HS-27A (cell line): ENCODE data around the gene DCDC2C.

Experiments
- DNase-seq: peaks from one replicate; pipeline ENCODE4 v3.0.0-alpha.2; 2012; ENCODE audit warnings: low read depth, missing footprints

The DCDC2C gene

DNA sequence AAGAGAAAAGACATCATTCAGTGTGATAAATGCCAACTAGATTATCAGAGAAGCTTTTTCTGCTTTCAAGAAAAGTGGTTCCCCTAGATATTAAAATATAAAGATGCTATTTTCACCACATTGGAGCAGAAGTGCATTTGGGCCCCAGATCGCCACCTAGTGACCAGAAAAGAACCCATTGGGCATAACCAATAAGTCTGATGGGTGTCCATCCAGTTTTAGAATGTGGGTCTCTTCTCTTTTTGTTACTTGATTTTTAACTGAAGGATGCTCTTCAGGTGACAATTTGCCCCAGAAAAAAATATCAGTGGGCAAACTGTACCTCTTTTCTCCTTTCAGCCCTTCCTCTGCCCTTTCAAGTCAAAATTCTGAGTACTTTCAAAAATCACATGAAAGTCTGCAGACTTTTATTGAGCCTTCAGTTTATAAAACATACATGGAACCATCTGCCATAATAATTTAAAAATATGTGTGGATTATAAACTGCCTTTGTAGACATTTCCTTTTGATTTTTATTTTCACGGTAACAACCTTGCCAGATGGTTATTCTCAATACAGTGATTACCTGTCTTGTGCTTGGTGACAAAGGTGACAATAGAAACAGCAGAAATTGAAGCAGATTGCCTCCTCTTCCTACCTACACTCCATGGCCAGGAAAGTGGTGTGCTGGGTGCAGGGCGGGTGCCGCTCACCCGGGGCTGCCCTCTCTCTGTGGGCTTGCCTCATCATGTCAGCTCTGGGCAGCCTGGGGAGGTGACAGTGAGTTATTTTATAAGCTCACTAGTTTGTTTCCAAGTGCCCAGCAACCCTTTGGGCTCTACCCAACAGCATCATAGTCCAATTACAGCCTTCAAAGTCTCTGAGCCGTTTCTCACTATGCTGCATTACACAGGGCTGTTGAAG is 124.5 kb downstream of the DCDC2C start:
- DNase-seq: no peak

DNA sequence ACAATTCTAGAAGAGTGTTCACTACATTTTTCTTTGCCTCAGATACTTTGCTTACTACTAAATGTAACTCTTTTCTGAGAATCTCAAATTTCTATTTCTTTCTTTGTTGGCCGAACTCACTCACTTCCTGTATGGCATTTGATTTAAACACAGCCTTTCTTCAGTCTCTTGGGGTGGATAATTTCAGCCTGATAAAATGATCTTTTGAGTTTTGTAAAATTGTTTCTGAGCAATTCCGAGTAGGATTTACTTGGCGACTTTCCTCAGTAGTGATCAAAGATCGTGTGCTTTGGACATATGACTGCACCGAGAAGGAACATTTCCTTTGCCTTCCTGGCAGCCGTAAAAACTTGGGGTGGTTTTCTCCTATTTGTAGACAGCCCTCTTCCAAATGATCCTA is 127.4 kb downstream of the DCDC2C start:
- no peak for DNase-seq

DNA sequence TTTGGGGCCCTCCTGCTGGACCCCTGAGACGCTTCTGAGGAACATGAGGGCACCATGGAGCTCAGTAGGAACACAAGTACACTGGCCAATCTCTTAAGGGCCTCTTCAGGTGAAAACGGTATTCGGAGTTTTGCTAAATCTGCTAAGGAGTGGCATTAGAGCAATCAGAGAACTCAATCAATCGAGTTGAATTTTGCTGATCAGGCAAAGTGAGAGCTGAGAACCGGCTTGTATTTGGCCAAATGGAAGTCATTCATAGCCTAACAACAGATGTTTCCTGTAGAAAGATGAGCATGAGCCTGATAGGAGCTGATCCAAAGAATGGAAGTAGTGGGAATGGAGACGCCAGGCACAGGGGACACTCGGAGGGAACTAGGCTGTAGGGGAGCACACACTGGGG is 133.7 kb downstream of the DCDC2C start:
- no peak for DNase-seq

DNA sequence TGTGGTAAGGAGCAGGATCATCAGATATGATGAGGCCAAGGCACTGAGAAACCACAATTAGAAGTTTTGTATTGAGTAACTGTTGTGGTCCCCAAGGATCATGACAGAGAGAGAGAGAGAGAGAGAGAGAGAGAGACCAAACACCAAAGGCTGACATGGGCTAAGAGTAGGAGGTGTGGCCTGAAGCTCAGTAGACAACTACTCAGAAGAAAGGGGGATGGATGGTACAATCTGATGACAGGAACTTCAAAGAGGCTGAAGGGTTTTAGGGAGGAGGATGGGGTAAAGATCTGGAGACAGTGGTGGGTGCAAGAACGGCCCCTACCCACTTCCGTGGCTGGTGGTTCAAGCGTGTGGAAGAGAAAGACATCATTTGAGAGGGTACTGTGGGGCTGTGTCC is 135.0 kb downstream of the DCDC2C start:
- no peak for DNase-seq

DNA sequence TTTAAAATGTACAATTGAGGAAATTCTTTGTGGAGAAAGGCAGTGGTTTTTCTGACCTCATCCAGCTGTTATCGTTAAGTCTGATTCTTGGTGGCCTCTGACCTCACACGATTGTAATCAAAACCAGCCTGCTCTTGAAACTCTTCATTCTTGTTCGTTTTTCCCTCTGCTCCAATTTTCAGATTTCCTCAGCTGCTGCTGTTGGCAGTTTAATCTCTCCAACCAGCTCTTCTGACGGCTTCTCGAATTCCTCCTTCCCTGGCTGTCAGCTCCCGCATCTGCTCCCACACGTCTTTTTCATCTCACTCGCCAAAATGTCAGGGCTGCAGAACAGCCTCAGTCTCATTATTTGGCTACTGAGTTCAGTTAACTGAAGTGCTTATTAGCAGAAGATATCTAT is 136.1 kb downstream of the DCDC2C start:
- DNase-seq: no peak

DNA sequence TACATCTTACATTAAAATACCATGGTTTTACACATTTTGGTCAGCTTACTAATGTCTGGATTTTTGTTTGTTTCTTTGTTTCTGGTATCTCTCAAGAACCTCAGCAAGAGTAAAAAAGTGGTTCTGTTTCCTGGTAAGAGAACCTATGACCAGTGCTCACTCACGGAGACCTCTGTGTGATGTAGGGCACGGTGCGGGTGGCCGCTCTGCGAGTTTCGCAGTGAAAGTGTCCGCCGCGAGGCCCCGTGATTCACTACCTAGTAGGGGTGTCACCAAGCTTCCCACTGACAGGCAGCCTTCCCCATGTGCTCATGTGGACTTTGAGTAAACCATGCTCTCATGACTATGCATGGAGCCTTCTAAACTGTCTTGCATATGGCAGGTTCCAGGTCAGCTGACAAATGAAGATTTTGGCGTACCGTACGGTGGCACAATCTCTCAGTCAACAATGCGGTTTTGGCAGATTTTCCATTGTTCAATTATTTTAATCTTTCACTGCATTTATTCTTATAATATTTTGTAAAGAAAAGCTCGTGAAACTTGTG is 137.3 kb downstream of the DCDC2C start:
- no peak for DNase-seq

DNA sequence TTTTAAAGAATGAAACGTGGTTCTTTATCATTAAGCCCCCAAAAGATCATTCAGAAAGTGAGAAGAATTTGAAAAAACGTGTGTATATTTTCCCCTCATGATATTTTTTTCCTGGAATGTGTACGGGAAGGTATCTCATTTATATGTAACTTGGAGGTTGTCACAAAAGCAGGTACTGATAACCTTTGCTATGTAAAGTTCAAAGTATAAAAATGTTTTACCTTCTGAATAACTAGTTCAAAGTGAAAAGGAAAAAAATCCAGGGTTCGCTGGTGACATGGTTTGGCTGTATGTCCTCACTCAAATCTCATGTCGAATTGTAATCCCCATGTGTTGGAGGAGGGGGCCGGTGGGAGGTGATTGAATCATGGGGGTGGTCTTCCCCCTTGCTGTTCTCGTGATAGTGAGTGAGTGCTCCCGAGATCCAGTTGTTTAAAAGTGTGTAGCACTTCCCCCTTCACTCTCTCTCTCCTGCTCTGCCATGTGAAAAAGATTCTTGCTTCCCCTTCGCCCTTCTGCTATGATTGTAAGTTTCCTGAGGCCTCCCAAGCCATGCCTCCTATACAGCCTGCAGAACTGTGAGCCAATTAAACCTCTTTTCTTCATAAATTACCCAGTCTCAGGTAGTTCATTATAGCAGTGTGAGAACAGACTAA is 144.2 kb downstream of the DCDC2C start:
- DNase-seq: no peak

DNA sequence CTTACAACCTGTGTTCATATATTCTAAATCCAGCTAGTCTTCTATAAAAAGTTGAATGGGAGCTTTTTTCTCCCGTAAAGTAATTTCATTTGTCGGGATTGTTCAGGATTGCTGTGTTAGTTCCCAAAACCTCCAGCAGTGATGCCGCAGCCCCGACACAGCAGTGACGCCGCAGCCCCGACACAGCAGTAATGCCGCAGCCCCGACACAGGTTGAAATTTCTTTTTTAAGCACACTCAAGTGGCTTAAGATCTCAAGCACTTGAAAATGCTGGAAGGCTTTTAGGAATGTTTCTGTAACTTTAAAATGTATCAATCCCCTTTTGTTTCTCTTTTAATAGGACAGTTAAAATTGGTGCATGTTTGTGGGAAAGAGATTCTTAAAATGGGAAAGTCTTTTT is 145.4 kb downstream of the DCDC2C start:
- DNase-seq: no peak

DNA sequence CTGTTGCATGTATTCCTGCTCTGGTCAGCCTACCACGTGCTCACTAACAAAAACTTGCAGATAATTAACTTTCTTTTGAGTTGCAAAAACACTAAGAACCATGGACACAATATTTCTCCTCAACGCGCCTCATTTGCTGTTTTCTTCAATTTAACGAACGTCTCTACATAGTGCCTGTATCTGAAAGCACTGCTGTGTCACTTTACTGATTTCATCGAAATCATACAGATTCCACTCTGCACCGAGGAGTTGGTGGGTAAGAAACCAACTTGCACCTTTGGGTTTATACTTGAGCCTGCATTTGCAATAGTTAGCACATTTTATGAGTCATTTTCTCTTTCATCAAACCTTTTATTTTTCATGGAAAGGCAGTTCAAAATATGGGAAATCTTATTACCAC is 145.8 kb downstream of the DCDC2C start:
- DNase-seq: no peak

DNA sequence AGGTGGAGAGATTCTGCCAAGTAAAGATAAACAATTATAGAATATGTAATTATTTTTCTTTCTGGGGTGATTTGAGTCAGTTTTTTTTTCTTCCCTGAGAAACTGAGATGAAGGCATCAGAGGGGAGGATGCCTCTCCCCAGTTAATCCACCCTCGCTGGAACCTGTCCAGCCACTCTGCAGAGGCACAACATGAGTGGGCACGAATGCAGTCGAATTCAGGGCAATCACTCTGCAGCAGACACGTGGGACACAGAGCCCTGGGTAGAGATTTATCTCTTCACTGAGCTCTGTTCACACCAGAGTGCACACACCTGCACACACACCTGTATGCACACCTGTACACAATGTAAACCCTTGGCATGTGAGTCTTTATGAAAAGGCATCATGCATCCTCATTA is 154.2 kb downstream of the DCDC2C start:
- no peak for DNase-seq

DNA sequence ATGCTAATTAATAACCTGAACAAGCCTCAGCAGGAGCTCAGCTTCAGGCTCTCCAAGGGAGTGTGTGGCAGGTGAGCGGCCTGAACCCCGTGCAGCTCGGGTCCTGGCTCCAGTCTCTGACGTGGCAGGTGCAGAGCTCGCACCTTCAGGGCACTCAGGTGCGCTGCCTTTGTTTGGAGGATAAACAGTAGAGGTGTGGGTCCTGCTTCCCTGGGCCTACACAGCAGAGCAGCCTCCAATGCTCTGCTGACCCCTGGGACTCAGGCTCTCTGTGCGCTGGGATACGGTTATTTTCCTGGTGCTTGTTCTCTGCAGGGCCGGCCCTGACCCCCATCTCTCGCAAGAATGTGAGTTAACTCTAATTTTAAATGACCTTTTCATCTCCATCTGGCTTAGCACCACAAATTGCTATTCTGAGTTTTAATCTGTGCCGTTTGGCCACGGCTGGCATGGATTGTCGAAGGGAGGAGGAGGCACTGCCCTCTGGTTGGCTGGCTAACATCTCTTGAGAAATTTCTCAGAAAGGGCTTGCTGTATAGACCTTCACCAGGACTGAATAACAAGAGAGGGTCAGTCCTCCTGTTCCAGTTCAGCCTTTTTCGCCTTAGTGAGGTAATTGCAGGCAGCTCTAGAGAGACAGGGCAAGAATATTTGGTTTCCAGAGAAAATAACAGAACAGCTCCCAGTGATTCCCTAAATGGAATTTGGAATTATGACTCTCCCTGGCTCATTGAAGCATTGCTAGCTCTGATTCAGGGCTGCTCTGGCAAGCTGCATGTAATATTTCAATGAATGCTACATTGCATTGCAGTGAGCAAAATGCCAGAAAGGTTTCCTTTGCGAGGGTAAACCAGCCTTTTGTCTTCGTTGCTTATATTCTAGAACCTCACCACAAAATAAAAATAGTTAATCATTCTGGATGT is 161.8 kb downstream of the DCDC2C start:
- DNase-seq: no peak

DNA sequence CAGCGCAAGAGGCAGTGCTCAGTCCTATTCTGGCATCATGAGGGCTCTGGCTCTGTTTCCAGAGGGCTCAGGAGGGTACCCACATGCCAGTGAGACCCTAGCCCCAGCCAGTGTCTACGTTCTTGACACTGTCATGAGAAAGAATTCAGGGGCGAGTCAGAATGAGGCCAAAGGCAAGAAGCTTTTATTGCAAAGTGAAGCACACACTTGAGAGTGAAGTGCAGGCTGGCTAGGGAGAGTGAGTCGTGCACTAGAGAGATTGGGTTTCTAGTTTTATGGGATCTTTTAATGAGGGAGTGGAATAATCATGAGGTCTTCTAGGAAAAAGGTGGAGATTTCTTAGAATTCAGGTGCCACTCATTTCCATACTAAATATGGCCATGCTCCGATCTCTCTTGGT is 164.1 kb downstream of the DCDC2C start:
- DNase-seq: no peak

DNA sequence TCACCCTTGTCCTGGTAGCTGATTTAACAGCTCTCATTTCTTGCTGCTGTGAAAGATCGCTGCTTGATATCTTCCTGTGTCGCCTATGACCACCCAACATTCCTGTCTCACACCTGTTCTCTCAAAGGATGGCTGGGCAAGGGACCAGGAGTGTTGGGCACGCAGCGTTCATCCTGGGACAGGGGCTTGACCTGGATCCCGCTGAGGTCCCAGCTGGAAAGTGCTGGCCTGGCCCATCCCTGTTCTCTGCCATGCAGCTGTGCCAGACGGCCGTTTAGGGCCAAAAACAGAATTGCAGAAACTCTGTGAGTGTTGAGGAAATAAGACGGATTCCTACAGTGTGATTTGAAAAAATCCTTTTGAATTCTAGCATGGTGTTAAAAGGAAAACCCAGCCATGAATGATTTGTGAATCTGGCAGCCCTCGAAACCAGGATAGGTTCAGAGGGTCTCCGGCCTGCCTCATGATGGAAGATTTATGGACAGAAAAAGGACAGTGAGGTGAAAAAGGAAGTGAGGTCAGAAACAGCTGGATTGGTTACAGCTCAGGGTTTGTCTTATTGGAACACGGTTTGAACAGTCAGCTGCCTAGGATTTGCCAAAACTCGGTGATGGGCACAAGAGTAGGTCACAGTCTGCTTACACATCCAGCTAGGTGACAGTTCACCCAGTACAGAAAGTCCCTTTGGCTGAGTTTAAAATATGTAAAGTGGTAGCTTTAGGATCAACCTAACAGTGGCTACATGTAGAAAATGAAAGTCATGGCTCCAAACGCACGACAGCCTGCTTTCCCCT is 164.8 kb downstream of the DCDC2C start:
- no peak for DNase-seq

DNA sequence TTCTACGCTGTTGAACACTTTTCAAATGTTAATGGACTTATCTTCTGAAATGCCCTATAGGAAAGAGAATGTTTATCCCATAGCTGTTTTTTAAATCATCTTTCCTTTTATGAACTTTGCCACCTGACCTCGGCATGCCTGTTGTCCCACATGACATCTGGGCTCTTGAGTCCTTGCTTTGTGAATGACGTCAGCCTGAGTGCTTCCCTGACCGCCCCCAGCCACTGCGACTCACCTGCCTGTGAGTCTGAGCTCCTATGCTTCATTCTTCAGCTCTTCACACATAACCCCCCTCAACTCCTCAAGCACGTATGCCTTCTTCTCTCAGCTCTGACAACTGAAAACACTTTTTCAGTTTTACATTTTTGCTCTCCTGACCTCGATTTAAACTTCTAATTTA is 166.8 kb downstream of the DCDC2C start:
- DNase-seq: no peak

DNA sequence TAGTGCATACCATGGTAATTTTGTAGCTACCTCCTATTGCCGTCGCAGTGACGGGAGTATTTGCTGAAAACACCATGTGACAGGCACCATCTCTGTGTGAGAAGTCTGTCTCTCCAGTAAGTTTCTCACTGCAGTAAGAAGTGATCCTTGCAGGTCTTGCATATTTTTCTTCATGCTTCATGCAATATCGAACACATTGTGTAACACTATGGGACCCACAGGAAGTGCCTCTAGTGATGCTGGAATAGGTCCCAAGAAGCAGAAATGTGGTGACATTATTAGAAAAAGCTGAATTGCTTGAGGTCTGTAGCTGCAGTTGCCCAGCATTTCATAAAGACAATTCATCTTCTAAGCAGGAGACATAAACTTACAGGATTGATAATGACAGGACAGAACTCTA is 167.6 kb downstream of the DCDC2C start:
- DNase-seq: no peak

DNA sequence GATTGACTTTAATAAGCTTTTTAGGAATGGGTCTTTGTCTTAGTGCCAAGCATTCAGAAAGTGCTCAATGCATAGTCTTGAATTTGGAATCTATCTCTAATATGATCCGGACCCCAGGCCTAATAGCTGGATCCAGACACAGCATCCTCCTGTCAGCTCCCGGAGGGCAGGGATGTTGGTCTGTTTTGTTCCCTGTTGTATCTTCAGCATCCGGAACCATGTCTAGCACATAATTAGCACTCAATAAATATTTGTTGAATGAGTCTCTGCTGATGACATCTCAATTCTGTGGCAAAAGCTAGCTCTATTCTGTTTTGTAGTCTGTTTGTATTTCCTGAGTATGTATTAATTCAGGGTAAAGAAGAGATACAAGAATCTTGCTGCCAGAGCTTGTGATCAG is 169.1 kb downstream of the DCDC2C start:
- DNase-seq: no peak

DNA sequence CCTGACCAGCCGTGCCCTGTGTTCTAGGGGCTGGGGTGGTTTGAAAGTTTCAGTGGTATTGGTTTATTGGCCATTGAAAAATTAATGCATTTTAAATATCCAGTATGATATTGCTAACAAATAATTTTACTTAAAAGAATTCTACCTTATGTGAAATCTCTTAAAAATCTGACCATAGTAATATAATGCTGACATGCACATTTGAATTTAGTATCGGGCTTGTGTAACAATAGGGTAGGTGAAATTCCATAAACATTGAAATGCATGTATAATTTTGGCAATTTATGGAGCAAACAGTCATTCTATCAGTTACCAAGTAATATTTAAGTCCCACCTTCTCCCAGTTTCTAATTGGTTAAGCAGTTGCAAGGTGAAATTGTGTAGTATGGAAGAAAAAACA is 170.5 kb downstream of the DCDC2C start:
- no peak for DNase-seq

DNA sequence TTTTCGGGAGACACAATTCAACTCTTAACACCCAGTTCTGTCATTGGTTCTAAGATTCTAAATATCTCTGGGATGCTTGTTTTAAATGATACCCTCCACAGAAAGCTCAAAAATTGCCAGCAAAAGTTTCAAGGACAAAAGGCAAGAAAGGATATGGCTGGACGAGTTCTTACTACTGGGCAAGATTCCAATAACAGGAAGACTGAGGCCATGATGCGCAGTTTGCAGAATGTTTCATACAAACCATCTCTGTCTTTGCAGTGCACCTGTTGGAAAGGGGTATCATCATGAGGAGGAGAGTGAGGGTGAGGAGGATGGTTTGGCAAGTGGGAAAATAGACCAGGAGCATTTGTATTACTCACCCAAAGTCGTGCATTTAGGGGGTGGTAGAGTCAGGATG is 172.8 kb downstream of the DCDC2C start:
- DNase-seq: no peak

DNA sequence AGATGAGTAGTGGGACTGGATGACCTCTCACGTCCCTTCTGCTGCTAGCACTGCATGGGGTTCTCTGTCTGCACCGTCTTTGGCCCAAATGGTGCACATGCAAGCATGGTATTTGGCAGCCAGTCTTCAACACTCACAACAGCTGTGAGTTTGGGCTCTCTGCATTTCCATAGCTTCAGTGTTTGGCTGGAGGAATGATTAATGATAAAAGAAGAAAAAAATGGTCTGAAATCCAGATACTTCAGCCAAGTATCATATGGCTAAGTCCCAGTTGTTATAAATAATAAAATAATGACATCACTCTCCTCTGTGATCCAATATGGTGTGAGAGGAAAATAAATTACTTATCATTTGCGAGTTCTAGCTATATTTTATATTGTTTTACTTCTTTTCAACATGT is 173.3 kb downstream of the DCDC2C start:
- DNase-seq: no peak

DNA sequence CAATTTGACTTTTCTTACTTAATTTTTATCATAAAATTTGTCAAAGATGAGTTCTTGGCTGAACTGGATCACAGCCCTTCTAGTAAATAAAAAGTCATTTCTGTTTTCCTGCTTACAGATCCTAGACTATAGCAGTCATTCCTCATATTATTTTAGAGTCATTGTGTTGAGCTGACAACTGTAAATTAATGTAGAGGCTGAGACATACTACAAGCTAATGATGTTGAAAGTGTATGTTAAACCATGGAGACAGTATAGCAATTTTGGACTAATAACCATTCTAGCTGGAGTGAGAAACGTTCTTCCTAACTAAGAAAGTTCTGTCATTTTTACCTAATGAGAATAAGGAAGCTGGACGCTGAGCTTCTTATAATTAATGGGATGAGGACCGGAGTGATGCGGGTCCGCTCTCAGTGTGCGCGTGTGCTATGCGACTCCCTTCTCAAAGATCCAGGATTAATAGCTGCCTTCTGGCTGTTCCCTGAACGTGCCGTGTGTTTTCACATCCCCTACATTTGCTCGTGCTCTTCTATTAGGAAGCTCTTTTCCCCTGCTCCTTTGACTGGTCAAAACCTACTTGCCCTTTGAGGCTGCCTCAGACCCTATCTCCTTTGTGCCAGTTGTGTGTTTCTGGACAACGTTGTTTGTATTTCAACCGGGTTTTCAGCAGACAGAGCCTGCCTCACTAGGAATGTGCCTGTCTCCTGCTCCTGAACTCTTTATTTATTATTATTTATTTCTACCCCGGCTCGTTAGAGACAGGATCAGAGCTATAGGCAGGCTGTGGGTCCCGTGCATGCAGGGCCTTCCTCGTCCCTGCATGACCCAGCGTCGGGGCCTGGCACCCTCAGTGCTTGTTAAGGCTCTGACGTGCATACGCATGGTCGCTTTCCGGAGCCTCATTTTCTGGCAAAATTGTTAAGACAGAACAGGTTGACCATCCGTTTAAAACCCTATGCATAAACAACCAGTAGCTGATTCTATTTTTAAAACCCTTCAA is 182.6 kb downstream of the DCDC2C start:
- no peak for DNase-seq
